ENCODE results near the gene TMEM191B.
"Not testable (repeated sequence)": the region's sequence is repeated elsewhere in the genome, so short reads cannot be mapped to it uniquely, and the experiment has no call there.

The TMEM191B gene

DNA sequence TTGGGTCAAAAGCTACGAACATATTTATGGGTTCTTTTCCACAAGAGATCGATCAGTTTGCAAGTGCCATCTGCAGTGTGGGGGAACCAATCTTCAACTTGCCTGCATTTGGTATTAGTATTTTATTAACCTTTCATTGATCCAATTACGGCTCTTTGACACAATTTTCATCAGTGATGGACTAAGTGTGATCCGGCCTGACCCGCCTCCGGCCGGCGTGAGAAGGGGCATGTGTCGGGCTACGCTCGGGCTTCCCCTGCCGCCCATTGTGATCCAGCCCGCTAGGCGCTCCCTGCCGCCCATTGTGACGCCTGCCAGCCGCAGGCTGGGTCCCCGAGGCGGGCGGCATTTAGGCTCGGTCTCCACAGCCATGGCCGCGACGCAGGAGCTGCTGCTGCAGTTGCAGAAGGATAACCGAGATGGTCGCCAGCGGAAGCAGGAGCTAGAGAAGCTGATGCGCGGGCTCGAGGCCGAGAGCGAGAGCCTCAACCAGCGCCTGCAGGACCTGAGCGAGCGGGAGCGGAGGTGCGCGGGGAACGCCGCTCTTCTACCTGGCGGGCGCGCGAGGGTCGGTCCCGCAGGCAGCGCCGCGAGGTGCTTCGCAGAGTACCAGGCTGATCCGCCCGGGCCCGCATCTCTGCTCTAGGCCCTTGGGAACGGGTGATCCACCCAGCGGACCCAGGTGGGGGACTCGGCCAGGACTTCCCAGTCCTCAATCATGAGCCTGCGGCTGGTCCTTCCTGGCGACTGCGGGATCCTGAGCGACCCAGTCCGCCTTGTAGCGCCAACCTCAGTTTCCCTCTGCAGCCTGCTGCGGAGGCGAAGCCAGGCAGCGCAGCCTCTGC is at the start of gene TMEM191B:
Gene TMEM191B (plus strand): TSS at position 51 of the 845 bp plus-strand sequence. CDS start 179 bp downstream, at position 230.
- DNase-seq (ENCODE audit: low read depth) = not testable (repeated sequence)

DNA sequence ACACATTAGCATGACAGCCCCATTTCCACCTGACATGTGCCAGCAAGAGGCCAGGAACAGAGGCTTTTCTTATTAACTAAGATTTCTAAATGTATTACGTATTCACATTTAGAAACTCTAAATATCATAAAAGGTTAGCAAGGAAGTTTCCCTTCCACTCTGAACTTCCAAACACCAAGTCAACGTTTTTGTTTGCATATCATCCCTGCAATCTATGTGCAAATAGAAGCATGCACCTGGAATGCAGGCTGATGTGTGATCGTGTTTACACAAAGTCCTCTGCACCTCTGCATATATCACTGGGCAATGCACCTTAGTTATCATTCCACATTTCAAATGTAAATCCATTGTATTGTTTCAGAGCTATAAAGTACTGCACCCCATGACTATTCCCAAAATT is 31.4 kb upstream of the TMEM191B start:
- DNase-seq (ENCODE audit: low read depth) = not testable (repeated sequence)

DNA sequence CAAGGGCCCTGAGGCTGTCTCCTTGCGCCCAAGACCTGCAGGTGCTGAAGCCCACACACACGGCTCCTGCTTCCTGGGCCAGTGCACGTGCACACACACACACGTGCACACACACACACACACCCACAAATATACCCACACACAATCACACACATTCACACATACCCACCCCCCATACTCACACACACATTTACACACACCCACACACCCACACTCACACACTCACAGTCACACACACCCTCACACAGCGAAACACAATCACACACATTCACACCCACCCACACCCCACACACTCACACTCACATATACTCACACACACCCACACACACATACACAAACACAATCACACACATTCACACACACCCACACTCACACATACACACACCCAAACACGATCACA is 16.3 kb upstream of the TMEM191B start:
- DNase-seq (ENCODE audit: low read depth) = not testable (repeated sequence)

DNA sequence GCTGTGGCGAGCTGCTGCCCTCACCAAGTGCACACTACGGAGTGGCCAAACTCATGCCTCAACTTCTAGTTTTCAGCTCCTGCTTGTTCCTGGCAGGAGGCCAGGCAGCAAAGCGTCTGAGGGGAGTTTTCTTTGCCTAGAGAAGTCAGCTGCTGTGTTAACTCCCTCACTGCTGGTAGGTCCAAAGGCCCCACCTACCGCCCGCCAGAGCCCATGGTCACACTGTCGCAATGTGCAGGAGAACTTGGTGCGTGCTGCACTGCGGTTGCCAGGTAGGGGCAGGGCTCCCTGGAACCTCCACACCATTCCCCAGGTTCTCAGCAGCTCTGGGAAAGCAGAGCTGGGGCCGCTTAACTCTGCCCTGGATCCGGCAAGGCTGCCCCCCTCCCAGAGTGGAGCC is 15.2 kb upstream of the TMEM191B start:
- not testable (repeated sequence) for DNase-seq (ENCODE audit: low read depth)

DNA sequence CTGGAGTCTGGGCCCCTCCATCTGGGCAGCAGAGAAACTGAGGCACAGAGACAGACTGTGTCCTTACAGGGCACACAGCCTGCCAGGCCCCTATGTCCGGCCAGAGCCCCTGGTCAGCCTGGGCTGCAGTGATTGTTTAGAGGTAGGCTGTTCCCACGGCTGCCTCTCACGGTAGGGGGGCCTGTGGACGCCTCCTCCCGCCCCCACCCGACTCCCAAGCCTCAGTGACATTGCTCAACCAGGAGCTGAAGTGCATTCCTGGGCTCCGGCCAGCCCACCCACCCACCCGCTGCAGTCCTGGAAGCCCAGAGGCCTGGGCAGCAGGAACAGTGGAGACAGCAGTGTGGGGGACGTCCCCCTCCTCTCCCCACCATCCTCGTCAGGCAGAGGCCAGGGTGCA is 14.1 kb upstream of the TMEM191B start:
- DNase-seq (ENCODE audit: low read depth) = not testable (repeated sequence)

DNA sequence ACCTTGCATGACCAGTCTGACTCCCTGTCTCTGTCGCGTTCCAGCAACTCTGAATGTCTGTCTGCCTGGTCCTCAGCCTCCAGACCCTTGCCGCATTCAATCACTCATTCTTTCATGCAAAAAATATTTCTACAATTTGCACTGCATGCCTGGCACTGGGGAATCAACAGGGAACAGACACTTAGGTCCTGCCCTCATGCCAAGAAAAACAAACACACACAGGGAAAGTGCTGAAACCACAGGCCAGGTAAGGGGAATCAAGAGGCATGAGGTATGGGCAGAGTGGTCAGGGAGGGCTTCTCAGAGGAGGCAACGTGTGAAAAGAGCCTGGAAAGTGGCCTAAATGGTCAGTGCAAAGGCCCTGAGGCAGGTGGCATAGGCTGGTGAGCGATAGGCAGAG is 9.5 kb upstream of the TMEM191B start, which contains the start of gene GGTLC3:
Gene GGTLC3 (minus strand): TSS at position 101 of the 400 bp plus-strand sequence. CDS start 264 bp downstream, outside the sequence.
- DNase-seq (ENCODE audit: low read depth) = not testable (repeated sequence)

DNA sequence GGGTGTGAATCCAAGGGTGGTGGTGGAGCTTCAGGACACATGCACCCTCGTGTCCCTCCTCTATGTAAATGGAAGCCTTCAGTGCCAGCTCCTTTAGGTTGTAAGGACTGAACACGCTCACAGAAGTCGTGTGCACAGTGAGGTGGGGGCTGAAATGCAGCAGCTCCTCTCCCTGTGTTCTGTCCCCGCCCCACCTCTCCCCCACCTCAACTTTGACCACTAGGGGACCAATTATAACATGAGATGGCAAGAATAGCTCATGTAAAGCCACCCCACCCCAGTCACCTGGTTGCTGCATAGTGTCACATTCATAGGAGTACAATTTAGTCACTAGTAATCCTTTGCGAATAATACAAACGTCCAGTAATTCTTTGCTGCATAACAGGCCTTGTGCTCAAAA is 4.8 kb upstream of the TMEM191B start:
- not testable (repeated sequence) for DNase-seq (ENCODE audit: low read depth)

DNA sequence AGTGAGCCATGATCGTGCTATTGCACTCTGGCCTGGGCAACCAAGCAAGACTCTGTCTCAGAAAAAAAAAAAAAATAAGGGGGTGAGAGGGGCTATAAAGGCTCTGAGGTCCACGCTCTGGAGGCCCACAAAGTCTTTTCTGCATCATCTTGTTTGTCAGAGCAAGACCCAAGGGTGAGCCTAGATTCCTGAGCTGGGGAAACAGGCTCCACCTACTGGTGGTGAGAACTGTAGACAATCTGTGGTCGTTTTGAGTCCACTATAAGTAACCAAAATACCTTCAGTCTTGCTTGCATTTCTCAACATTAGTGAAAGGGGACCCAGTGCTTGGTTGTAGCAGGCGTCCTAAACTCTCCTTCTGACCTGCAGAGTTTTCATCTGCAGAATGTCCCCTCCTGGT is 4.3 kb upstream of the TMEM191B start:
- not testable (repeated sequence) for DNase-seq (ENCODE audit: low read depth)

DNA sequence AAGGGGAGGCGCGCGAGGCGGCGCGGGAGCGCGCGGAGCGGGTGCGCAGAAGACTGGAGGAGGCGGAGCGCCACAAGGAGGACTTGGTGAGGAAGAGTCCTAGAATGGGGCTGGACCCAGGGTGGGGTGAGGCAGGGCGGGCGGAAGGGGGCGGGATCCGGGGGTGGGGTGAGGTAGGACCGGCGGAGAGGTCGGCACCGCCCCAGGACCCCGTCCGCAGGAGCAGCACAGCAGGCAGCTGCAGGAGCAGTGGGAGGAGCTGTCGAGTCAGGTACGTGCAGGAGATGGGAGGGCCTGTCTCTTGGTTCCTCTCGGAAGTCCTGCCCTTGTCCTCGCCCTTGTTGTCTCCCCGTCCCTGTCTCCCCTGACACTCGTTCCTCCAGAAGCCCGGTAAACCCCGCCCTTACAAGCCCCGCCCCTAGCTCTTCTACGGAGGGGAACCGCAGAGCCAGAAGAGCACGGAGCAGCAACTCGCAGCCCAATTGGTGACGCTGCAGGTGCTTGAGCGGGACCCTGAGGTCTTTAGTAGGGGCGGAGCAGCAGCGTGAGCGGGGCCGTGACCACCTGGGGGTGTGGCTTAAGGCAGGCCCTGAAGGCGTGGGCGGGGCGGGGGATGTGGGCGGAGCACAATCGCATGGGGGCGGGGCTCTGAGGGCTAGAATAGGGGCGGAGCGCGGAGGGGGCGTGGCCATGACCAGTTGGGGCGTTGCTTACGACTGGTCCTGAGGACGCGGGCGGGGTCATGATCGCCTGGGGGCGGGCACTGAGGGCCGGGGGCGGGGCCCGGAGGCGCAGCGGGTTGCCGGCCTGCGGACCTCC is 1.2 kb downstream of the TMEM191B start:
- peak; percentile 86 for DNase-seq (ENCODE audit: low read depth)

DNA sequence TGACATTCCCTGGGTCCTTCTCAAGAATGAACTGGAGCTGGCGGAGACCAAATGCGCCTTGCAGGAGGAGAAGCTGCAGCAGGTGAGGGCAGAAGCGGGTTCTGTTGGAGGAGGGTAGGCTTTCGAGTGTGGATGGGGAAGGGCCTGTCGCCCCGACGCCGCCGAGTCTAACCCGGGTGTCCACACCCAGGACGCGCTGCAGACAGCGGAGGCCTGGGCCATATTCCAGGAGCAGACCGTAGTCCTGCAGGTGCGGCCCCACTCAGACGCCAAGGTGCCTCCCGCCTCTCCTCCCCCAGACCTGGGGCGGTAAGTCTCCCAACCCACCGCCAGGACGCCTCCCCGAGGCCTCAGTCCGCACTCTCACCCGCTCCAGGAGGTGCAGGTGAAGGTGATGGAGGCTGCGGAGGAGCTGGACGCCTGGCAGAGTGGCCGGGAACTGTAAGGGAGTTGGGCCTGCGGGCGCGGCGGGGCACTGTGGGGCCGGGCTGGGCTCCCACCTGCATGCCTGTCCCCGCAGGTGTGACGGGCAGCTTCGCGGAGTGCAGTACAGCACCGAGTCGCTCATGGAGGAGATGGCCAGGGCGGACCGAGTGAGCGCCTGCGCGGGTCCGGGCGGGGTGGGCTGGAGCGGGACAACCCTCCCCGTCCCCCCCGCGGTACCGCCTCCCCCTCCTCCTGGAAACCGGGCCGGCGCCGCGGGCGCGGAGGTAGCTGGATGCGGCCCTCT is 2.0 kb downstream of the TMEM191B start:
- DNase-seq (ENCODE audit: low read depth) = not testable (repeated sequence)

DNA sequence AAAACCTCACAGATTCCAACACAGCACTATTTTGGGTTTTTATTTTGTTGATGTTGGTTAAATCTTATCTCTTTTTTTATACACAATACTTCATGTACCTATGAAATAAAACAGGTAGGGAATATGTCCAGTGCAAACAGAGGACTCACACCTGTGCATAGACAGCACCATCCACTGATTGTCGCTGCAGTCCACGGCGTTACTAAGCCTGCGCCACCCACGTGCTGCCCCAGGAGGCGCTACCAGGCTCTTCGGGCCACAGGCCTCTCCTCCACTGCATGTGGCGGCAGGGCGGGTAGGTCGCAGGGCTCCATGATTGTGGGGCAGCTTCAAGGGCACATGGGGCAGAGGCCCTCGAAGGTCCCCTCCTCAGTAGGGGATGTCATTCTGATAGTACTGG is 6.0 kb downstream of the TMEM191B start:
- not testable (repeated sequence) for DNase-seq (ENCODE audit: low read depth)

DNA sequence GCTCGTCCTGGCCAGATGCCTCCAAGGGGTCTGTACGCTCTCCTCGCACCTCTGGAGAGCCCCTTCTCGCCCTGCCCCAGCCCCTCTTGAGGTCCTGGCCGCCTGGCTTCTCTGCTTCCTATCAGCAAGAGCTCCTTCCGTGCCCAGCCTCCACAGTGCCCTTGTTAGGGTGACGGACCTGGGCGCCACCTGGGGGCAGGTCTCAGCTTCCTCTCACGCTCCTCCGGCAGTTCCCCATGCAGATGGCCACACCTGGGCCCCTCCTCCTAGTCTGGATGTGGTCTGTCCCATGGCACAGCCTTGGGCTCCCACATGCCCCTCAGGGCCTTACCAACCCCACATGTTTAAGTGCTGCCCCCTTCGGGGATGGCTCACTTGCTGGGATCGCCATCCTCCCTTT is 6.7 kb downstream of the TMEM191B start:
- DNase-seq (ENCODE audit: low read depth) = not testable (repeated sequence)

DNA sequence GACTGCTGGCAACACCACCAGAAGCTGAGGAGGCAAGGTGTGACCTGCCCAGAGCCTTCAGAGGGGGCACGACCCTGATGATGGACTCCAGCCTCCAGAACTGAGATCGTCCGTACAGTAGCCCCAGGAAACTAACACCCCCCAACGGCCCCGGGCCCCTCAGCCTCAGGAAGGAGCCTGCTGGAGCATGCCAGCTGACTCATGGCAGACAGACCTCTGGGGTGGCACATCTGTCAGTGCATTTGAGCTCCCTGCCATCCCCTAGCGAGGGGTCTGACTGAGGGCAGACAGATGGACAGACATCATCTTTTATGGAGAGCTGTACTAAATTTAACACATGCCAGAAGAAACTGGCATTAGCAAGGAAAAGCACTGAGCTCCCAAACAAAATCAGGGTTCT is 12.4 kb downstream of the TMEM191B start:
- DNase-seq (ENCODE audit: low read depth) = not testable (repeated sequence)

DNA sequence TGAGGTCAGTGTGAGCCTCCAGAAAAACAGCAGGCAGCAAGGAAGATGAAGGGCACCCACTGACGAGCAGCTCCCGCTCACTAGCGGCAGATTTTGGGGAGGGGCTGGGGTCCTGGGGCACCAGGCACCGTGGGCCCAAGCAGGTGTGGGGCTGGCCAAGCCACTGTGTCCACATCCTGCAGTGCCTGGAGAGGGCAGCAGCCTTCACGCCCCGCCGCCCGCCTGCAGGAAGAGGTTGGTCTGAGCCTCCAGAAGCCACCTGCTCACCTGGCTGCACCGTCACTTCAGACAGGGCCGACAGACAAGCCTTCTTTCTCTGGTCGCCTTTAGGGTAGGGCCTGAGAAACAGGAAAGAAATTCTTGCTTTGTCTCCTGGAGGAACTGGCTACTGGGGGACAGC is 15.8 kb downstream of the TMEM191B start:
- not testable (repeated sequence) for DNase-seq (ENCODE audit: low read depth)

DNA sequence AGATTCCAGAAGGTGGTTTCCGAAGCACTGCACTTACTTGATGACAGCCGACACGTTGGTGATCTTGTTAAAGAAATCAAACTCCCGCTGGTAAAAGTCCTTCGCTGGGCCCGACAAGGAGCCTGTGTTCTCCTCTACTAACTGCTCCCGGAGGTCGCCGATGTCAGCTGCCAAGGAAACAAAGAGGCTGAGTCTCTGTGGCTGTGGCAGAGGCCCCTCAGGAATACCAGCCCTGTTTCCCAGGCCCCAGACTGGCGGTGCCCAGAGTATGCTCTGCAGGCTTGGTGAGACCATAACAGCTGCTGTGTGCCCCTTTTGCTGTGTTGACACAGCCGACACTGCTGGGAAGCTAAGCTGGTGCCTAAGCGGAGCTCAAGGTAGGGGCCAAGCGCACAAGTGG is 17.0 kb downstream of the TMEM191B start:
- not testable (repeated sequence) for DNase-seq (ENCODE audit: low read depth)

DNA sequence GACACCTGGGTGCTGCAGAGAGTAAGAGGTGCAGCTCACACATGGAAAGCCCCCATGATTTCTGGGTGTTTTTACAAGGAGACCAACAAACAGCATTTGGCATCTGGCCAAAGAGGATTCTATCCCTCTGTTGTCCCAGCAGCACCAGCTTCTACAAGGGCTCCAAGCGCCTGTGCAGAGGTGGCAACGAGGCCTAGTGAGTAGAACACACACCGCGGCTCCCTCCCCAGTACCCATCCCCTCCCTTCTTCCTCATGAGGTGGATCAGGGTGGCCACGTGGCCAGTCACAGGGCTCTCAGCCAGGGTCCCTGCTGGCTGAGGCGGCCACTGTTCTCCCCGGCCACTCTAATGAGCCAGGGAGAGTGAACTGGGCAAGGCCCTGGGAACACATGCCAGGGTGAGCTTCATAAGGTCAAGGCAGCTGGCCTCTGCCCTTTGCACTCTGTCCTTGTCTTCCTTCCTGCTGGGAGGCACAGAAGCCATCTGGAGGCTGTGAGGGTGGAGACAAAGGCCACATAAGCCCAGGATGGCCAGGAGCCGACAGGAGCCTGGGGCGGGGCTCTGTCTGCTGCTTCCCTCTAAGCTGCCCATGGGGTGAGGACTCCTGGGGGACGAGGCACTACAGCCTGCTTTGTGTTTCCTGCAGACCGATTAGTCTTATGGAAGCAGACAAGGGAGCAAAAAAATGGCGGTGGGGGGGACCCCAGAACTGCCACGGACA is 22.0 kb downstream of the TMEM191B start:
- not testable (repeated sequence) for DNase-seq (ENCODE audit: low read depth)

DNA sequence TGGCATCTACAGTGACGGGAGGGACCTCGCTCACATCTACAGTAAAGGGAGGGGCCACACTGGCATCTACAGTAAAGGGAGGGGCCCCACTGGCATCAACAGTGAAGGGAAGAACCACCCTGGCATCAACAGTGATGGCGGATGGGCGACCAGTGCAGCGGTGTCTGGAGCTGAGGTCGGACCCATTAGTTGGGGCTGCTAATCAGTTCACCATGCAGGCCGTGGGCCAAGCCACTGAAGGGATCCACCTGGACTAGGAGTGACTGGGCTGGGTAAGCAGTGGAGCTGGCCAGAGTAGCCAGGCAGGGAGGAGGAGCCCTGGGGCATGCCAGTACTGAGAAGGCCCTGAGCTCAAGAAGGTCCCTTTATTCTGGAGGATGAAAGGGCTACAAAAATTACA is 23.4 kb downstream of the TMEM191B start:
- not testable (repeated sequence) for DNase-seq (ENCODE audit: low read depth)

DNA sequence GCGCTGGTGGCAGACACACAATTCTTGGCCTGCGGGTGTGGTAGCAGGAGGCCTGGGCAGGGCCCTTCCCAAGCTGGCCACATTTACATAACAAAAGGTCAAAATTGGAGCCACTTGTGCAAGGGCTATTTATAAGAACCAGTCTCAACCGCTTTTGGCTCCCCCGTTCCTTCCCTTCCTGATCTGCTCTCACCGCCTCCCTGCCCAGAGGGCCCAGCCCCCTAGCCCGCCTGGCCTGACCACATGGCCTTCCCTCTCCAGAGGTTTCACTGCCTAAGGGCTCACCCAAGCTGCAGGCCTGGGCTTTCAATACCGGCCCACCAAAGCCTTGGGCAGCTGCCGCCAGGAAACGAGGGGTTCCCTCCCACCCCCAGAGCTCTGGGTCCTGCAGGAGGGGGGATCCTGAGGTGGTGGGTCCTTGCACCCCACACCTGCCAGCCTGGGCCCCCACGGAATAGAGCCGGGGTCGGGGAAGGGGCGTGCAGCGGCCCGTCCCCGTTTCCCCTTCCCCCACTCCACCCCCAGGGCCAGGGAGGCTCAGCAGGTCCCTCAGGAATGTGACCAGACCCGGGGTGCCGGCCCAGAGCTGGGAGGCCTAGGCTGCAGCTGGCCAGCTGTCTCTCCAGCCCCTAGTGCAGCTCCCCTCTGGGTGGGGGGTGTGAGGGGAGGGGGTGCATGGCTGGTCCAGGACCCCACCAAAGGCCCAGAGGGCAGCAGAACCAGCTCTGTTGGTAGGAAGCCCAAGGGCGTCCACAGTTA is 25.4 kb downstream of the TMEM191B start:
- DNase-seq (ENCODE audit: low read depth) = not testable (repeated sequence)

DNA sequence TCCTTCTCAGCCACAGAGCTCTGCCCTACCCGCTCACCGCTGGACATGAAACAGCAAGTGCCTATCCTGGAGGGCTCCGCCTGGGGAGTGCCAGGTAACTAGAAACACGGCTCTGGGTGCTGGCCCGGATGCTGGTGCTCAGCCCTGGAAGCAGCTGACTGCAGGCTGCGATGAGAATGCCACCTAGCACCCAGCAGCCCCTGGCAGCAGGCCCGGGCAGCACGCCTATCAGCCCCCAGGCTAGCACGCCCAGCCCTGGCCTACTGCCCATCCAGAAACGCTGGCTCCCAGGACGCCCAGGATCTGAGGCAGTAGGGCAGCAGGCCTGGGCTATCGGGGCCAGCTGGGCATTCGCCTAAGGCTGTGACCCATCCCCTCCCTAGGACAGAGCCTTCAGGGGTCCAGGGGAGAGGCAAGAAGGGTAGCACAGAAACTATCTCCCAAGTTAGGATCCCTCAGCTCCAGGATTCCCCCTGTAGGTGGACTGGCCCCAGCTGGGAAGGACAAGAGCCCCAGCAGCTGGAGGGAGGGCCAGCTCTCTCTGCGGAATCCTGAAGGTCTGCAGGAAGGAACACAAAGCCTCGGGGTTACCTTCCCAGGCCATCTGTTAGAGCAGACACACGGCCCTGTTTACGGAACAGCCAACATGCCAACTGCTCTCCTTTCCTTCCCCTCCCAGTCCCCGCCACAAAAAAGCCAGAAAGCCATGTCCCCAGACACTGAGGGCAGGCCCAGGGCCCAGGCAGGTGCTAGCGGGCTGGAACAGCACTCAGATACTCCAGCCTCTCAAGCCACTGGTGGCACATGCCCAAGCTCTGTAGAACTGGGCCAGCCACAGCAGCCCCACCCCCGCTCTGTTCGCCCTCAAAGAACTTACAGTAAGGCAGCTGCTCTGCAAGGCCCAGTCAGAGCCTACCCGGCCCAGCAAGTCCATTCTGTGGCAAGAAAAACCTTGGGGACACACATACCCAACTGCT is 27.0 kb downstream of the TMEM191B start:
- not testable (repeated sequence) for DNase-seq (ENCODE audit: low read depth)
